Muscle layer of colon (tissue), 2 donors: ENCODE measurements around the gene C1GALT1C1L.

Source experiments
- H3K27ac ChIP-seq: one replicate; pipeline ENCODE4 v1.7.0; 2013; ENCODE audit warnings: low read depth, mild to moderate bottlenecking, low read length, moderate library complexity
- H3K27me3 ChIP-seq, 2 donors: one replicate each; pipeline ENCODE4 v1.7.0; 2013; ENCODE audit warnings: low read length in 2 of 2, mild to moderate bottlenecking in 2 of 2; ENCODE audit not compliant: insufficient read depth in 2 of 2, control insufficient read depth in 1 of 2
- H3K36me3 ChIP-seq: one replicate; pipeline ENCODE4 v1.7.0; 2013; ENCODE audit warnings: mild to moderate bottlenecking, low read length; ENCODE audit not compliant: insufficient read depth
- H3K4me1 ChIP-seq: one replicate; pipeline ENCODE4 v1.7.0; 2013; ENCODE audit warnings: mild to moderate bottlenecking, low read length; ENCODE audit not compliant: insufficient read depth
- H3K4me3 ChIP-seq, 2 donors: one replicate each; pipeline ENCODE4 v1.7.0; 2013; ENCODE audit warnings: low read length in 2 of 2, low read depth in 1 of 2, mild to moderate bottlenecking in 1 of 2, moderate library complexity in 1 of 2
- H3K9ac ChIP-seq: one replicate; pipeline ENCODE4 v1.7.0; 2013; ENCODE audit warnings: low read length
- H3K9me3 ChIP-seq: one replicate; pipeline ENCODE4 v1.7.0; 2013; ENCODE audit warnings: mild to moderate bottlenecking, low read length
- donor health status: abdominal sarcoma.
- donor health status: Adenocarcinoma of cecum.

C1GALT1C1L gene

GRCh38 chr2:43676322-43677050, at the start of gene C1GALT1C1L:
Gene C1GALT1C1L (minus strand): TSS chr2:43676429. CDS start chr2:43676322, 107 bp downstream.
- Histone ChIP-seq H3K4me3 (peak within 1 kb of the TSS; percentile 82 to 91), H3K36me3 (no peaks in the 10 kb centered on the region), H3K9ac (peak within 1 kb of the TSS; percentile 88), H3K27ac (peak within 1 kb of the TSS; percentile 81), H3K27me3 (no peaks in the 10 kb centered on the region), H3K4me1 (peaks cover 20% of the 10 kb centered on the region), H3K9me3 (no peaks in the 10 kb centered on the region)

GRCh38 chr2:43725711-43726246, 49.5 kb upstream of the C1GALT1C1L start:
- Histone ChIP-seq H3K27me3 (no peaks in the 10 kb centered on the region), H3K4me3 (no peak overlapping the region), H3K9me3 (no peaks in the 10 kb centered on the region), H3K4me1 (no peaks in the 10 kb centered on the region), H3K36me3 (peaks cover 2% of the 10 kb centered on the region), H3K9ac (no peak overlapping the region), H3K27ac (no peak overlapping the region)

- no peaks in the 10 kb centered on the region for H3K36me3 ChIP-seq
- H3K4me3 ChIP-seq: no peak overlapping the region
- H3K9ac ChIP-seq: no peak overlapping the region
- H3K27me3 ChIP-seq: no peaks in the 10 kb centered on the region
- no peaks in the 10 kb centered on the region for H3K9me3 ChIP-seq
- H3K4me1 ChIP-seq: no peaks in the 10 kb centered on the region
- H3K27ac ChIP-seq: no peak overlapping the region
Observed at GRCh38 chr2:43724728-43725526, 48.7 kb upstream of the C1GALT1C1L start.

GRCh38 chr2:43718530-43719124, 42.4 kb upstream of the C1GALT1C1L start:
- H3K4me3 ChIP-seq: no peak overlapping the region
- no peaks in the 10 kb centered on the region for H3K9me3 ChIP-seq
- no peaks in the 10 kb centered on the region for H3K36me3 ChIP-seq
- H3K4me1 ChIP-seq: no peaks in the 10 kb centered on the region
- no peaks in the 10 kb centered on the region for H3K27me3 ChIP-seq
- no peak overlapping the region for H3K9ac ChIP-seq
- H3K27ac ChIP-seq: no peak overlapping the region

- no peak overlapping the region for H3K27ac ChIP-seq
- no peaks in the 10 kb centered on the region for H3K36me3 ChIP-seq
- H3K9ac ChIP-seq: no peak overlapping the region
- no peaks in the 10 kb centered on the region for H3K27me3 ChIP-seq
- no peaks in the 10 kb centered on the region for H3K9me3 ChIP-seq
- no peaks in the 10 kb centered on the region for H3K4me1 ChIP-seq
- H3K4me3 ChIP-seq: no peak overlapping the region
Observed at GRCh38 chr2:43717322-43717721, 41.1 kb upstream of the C1GALT1C1L start.

- no peaks in the 10 kb centered on the region for H3K4me1 ChIP-seq
- no peak overlapping the region for H3K9ac ChIP-seq
- H3K36me3 ChIP-seq: no peaks in the 10 kb centered on the region
- no peak overlapping the region for H3K4me3 ChIP-seq
- no peaks in the 10 kb centered on the region for H3K27me3 ChIP-seq
- no peaks in the 10 kb centered on the region for H3K9me3 ChIP-seq
- H3K27ac ChIP-seq: no peak overlapping the region
Observed at GRCh38 chr2:43715300-43716098, 39.3 kb upstream of the C1GALT1C1L start.

GRCh38 chr2:43714164-43714563, 37.9 kb upstream of the C1GALT1C1L start:
- Histone ChIP-seq H3K4me1 (no peaks in the 10 kb centered on the region), H3K9ac (no peak overlapping the region), H3K4me3 (no peak overlapping the region), H3K27me3 (no peaks in the 10 kb centered on the region), H3K9me3 (no peaks in the 10 kb centered on the region), H3K27ac (no peak overlapping the region), H3K36me3 (no peaks in the 10 kb centered on the region)

GRCh38 chr2:43710866-43711265, 34.6 kb upstream of the C1GALT1C1L start:
- H3K4me3 ChIP-seq: no peak overlapping the region
- H3K27ac ChIP-seq: no peak overlapping the region
- H3K4me1 ChIP-seq: peaks cover 16% of the 10 kb centered on the region
- H3K9me3 ChIP-seq: no peaks in the 10 kb centered on the region
- no peaks in the 10 kb centered on the region for H3K27me3 ChIP-seq
- H3K9ac ChIP-seq: no peak overlapping the region
- H3K36me3 ChIP-seq: peaks cover 5% of the 10 kb centered on the region

- Histone ChIP-seq H3K9ac (no peak overlapping the region), H3K4me3 (no peak overlapping the region), H3K36me3 (peaks cover 5% of the 10 kb centered on the region), H3K27me3 (no peaks in the 10 kb centered on the region), H3K27ac (no peak overlapping the region), H3K9me3 (no peaks in the 10 kb centered on the region), H3K4me1 (peaks cover 16% of the 10 kb centered on the region)
Observed at GRCh38 chr2:43708891-43709290, 32.7 kb upstream of the C1GALT1C1L start.

- peak overlapping the region; percentile 17 for H3K27ac ChIP-seq
- H3K27me3 ChIP-seq: no peaks in the 10 kb centered on the region
- H3K4me1 ChIP-seq: peaks cover 16% of the 10 kb centered on the region
- H3K4me3 ChIP-seq: peak overlapping the region in 1 of 2 donors; percentile 29
- peaks cover 5% of the 10 kb centered on the region for H3K36me3 ChIP-seq
- no peaks in the 10 kb centered on the region for H3K9me3 ChIP-seq
- H3K9ac ChIP-seq: no peak overlapping the region
Observed at GRCh38 chr2:43708178-43708577, 31.9 kb upstream of the C1GALT1C1L start.
